SU-DHL-6 (cell line): ENCODE data around the gene SOX5.

Experiments used
- H2AFZ ChIP-seq: fragments of 200-600 bp; sonication (generic); 2 replicates; pipeline ENCODE4 v1.6.1; 2014; ENCODE audit warnings: low read depth, mild to moderate bottlenecking, moderate library complexity, mixed read lengths, antibody characterized with exemption, low read length; ENCODE audit not compliant: severe bottlenecking
- H3F3A ChIP-seq: fragments of 200-600 bp; shearing (Covaris generic); 2 replicates; pipeline ENCODE4 v1.6.0; 2016; ENCODE audit warnings: antibody characterized with exemption, mild to moderate bottlenecking; ENCODE audit not compliant: insufficient read depth
- H3K27ac ChIP-seq: fragments of 200-600 bp; sonication (generic); 2 replicates; pipeline ENCODE4 v1.5.1; 2016; ENCODE audit warnings: low read depth, mild to moderate bottlenecking, low read length, moderate library complexity, mixed read lengths
- H3K27me3 ChIP-seq: fragments of 200-600 bp; sonication (generic), shearing (Covaris generic); 2 replicates; pipeline ENCODE4 v1.6.0; 2014; ENCODE audit warnings: mild to moderate bottlenecking, low read length
- H3K36me3 ChIP-seq: fragments of 200-600 bp; sonication (generic); 2 replicates; pipeline ENCODE4 v1.6.1; 2014; ENCODE audit warnings: mild to moderate bottlenecking, low read length, mixed read lengths
- H3K4me2 ChIP-seq: fragments of 300-600, 200-600 bp; shearing (Covaris generic), sonication (generic); 2 replicates; pipeline ENCODE4 v1.6.0; 2014; ENCODE audit warnings: low read length, low read depth, mild to moderate bottlenecking; ENCODE audit not compliant: poor library complexity, severe bottlenecking
- H3K4me3 ChIP-seq: fragments of 200-600 bp; sonication (generic); 2 replicates; pipeline ENCODE4 v1.5.1; 2014; ENCODE audit warnings: antibody characterized with exemption, low read length, mild to moderate bottlenecking, mixed read lengths; ENCODE audit not compliant: insufficient read depth, poor library complexity, severe bottlenecking
- H3K79me2 ChIP-seq: fragments of 200-600 bp; sonication (generic); 2 replicates; pipeline ENCODE4 v1.6.1; 2014; ENCODE audit warnings: mild to moderate bottlenecking, low read length, moderate library complexity; ENCODE audit not compliant: insufficient read depth
- H3K9ac ChIP-seq: fragments of 200-600 bp; sonication (generic); 2 replicates; pipeline ENCODE4 v1.7.0; 2014; ENCODE audit warnings: mild to moderate bottlenecking, low read length
- H3K9me2 ChIP-seq: fragments of 200-600 bp; sonication (generic); replicated peaks from 2 replicates; pipeline ENCODE4 v1.6.1; 2014; ENCODE audit warnings: low read length; ENCODE audit not compliant: insufficient read depth
- H3K9me3 ChIP-seq: fragments of 200-600 bp; sonication (generic); 2 replicates; pipeline ENCODE4 v1.6.1; 2014; ENCODE audit warnings: low read length, mixed read lengths; ENCODE audit not compliant: insufficient read depth
- H4K20me1 ChIP-seq: fragments of 200-600 bp; sonication (generic); 2 replicates; pipeline ENCODE4 v1.6.1; 2014; ENCODE audit warnings: low read depth, mild to moderate bottlenecking, antibody characterized with exemption, low read length, moderate library complexity, mixed read lengths
- EZH2phosphoT487 ChIP-seq: fragments of 200-600 bp; sonication (generic), shearing (Covaris generic); conservative IDR thresholded peaks from 2 replicates; pipeline ENCODE4 v1.6.1; 2018; ENCODE audit warnings: mild to moderate bottlenecking, antibody characterized with exemption, low read length, moderate library complexity, mixed read lengths
- TF ChIP-seq, protein P1 (sequence below): fragments of 200-600 bp; sonication (generic); IDR thresholded peaks from one replicate; pipeline ENCODE4 v1.5.1; 2017; ENCODE audit warnings: antibody characterized with exemption, mild to moderate bottlenecking, low read length, moderate library complexity; ENCODE audit not compliant: insufficient read depth, poor library complexity, severe bottlenecking

SOX5 gene

GRCh38 chr12:23851602-23852001 is 97.9 kb downstream of the SOX5 start:
- no peaks in the 10 kb centered on the region for H3K9me3 ChIP-seq
- no peak overlapping the region for H3K4me3 ChIP-seq
- H2AFZ ChIP-seq: no peak overlapping the region
- no peak for TF ChIP-seq EZH2phosphoT487
- TF ChIP-seq, protein P1, sequence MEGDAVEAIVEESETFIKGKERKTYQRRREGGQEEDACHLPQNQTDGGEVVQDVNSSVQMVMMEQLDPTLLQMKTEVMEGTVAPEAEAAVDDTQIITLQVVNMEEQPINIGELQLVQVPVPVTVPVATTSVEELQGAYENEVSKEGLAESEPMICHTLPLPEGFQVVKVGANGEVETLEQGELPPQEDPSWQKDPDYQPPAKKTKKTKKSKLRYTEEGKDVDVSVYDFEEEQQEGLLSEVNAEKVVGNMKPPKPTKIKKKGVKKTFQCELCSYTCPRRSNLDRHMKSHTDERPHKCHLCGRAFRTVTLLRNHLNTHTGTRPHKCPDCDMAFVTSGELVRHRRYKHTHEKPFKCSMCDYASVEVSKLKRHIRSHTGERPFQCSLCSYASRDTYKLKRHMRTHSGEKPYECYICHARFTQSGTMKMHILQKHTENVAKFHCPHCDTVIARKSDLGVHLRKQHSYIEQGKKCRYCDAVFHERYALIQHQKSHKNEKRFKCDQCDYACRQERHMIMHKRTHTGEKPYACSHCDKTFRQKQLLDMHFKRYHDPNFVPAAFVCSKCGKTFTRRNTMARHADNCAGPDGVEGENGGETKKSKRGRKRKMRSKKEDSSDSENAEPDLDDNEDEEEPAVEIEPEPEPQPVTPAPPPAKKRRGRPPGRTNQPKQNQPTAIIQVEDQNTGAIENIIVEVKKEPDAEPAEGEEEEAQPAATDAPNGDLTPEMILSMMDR: no peak
- no peaks in the 10 kb centered on the region for H4K20me1 ChIP-seq
- no peaks in the 10 kb centered on the region for H3K36me3 ChIP-seq
- no peaks in the 10 kb centered on the region for H3F3A ChIP-seq
- H3K9me2 ChIP-seq: no peaks in the 10 kb centered on the region
- H3K4me2 ChIP-seq: no peak overlapping the region
- no peaks in the 10 kb centered on the region for H3K79me2 ChIP-seq
- no peaks in the 10 kb centered on the region for H3K27me3 ChIP-seq
- H3K9ac ChIP-seq: no peak overlapping the region
- no peak overlapping the region for H3K27ac ChIP-seq

GRCh38 chr12:23847857-23848256 is 101.6 kb downstream of the SOX5 start:
- no peaks in the 10 kb centered on the region for H3F3A ChIP-seq
- no peaks in the 10 kb centered on the region for H3K36me3 ChIP-seq
- H3K9me3 ChIP-seq: no peaks in the 10 kb centered on the region
- TF ChIP-seq, protein P1: no peak
- no peak overlapping the region for H3K9ac ChIP-seq
- H2AFZ ChIP-seq: no peak overlapping the region
- H3K27me3 ChIP-seq: no peaks in the 10 kb centered on the region
- no peaks in the 10 kb centered on the region for H3K79me2 ChIP-seq
- no peaks in the 10 kb centered on the region for H3K9me2 ChIP-seq
- H3K27ac ChIP-seq: no peak overlapping the region
- H4K20me1 ChIP-seq: no peaks in the 10 kb centered on the region
- no peak overlapping the region for H3K4me3 ChIP-seq
- no peak overlapping the region for H3K4me2 ChIP-seq

- H3F3A ChIP-seq: no peaks in the 10 kb centered on the region
- TF ChIP-seq, protein P1: no peak
- TF ChIP-seq EZH2phosphoT487: no peak
- H3K27me3 ChIP-seq: no peaks in the 10 kb centered on the region
- no peak overlapping the region for H2AFZ ChIP-seq
- H3K79me2 ChIP-seq: no peaks in the 10 kb centered on the region
- no peak overlapping the region for H3K4me2 ChIP-seq
- H3K4me3 ChIP-seq: no peak overlapping the region
- H3K9me2 ChIP-seq: no peaks in the 10 kb centered on the region
- H3K27ac ChIP-seq: no peak overlapping the region
- H3K9me3 ChIP-seq: no peaks in the 10 kb centered on the region
- H3K36me3 ChIP-seq: no peaks in the 10 kb centered on the region
- H3K9ac ChIP-seq: no peak overlapping the region
- no peaks in the 10 kb centered on the region for H4K20me1 ChIP-seq
Measured at GRCh38 chr12:23843958-23844357, 105.5 kb downstream of the SOX5 start.

- TF ChIP-seq, protein P1: no peak
- no peak for TF ChIP-seq EZH2phosphoT487
- Histone ChIP-seq H3K4me2 (no peak overlapping the region), H2AFZ (no peak overlapping the region), H3K27me3 (no peaks in the 10 kb centered on the region), H3F3A (no peaks in the 10 kb centered on the region), H3K9me2 (no peaks in the 10 kb centered on the region), H3K9me3 (no peaks in the 10 kb centered on the region), H4K20me1 (no peaks in the 10 kb centered on the region), H3K79me2 (no peaks in the 10 kb centered on the region), H3K4me3 (no peak overlapping the region), H3K9ac (no peak overlapping the region), H3K36me3 (no peaks in the 10 kb centered on the region), H3K27ac (no peak overlapping the region)
Measured at GRCh38 chr12:23834076-23834475, 115.4 kb downstream of the SOX5 start.
